ENCODE data around the gene FUT4.
"Not testable (repeated sequence)": the region's sequence is repeated elsewhere in the genome, so short reads cannot be mapped to it uniquely, and the experiment has no call there.

The FUT4 gene

DNA sequence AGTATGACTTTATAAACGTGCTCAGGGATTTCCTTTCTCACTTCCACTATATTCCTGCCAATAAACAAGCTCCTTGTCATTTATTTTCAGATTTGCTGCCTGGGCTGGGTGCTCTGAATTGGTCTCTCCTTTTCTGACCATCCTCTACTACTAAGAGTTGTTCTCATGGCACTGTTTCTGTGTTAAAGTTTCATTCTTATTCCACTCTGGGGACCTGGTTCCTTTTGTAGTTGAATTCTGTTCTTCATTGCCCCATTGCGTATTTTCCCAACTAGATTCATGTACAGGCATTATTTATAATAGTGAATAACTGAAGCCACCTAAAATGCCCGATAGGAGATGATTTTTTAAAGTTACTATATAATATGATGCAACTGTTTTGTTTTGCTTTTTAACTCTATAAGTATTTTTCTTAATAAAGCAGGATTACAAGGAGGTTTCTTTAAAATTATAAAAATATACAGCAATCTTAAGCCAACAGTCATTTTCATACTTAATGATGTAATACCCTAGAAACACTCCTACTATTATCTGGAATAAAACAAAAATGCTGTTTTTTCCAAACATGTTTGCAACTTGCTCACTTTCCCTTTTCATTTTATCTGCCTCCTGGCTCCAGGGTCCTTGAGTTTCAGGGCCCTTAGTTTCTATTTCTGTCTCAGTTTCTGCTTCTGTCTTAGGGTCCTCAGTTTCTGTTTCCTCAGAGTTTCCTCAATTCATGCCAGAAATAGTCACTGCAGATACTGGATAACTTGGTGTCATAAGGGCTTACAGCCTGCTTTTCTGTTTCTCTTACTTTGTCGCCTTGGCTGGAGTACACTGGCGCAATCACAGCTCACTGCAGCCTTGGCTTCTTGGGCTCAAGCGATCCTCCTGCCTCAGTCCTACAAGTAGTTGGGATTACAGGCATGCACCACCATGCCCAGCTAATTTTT lies 9.8 kb upstream of the FUT4 start:
- no peak for DNase-seq

DNA sequence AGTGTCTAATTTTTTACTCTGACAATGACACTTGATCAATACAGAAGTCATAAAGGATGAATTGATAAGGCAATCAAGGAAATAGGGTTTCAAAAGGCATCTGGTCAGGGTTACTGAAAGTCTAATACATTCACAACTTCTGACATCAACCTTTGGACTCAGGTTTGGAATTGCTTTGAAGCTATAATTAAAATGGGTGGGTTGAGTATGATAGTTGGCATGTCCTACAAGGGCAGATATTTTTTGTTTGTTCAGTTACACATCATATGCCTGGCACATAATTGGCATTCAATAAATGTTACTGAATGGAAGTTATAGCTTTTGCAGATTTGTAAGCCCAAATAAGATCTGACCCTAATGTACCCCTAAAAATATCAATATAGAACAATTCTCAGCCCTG lies 7.3 kb upstream of the FUT4 start:
- no peak for DNase-seq

DNA sequence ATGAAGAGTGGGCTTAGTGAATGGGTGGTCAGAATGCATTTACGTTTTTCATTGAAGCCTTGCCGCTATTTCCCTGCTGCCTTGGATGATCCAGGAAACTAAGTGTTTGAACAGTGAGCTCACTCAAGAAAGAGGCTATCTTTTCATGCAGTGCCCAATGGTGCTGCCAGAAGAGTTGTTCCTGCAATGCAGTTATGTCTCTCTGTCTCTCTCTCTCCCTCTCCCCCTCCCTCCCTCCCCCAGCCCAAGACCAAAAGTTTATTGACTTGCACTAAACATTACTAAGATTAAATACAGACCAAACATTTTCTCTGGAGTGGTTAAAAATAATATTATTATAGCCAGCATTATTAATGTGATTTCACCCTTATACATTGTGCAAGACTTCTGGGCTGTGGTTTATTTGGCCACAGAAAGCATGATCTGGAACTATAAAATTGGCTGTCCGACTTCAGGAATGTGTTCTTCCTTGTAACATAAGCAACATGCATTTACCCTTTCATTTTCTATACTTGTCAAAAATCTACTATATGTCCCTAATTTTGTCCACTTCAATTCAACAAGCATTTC lies 6.6 kb upstream of the FUT4 start:
- DNase-seq, result no peak

DNA sequence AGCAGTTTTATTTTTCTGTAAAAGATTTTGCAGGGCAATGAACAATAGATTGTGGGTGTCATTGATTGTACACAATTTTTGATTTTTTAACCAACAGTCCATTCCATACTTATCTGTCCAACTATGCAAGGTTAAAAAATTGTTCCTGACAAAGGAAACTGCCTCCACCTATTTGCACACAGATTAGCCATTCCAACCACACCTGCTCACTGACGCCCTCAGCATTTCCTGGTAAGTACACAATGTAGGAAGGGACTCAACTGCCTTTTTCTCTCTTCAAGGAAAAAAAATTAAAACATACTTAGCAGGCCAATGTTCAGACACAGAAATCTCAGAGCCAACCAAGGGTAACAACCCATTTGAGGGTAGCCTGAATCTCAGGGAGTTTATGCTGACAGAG lies 4.3 kb upstream of the FUT4 start:
- DNase-seq, result no peak

DNA sequence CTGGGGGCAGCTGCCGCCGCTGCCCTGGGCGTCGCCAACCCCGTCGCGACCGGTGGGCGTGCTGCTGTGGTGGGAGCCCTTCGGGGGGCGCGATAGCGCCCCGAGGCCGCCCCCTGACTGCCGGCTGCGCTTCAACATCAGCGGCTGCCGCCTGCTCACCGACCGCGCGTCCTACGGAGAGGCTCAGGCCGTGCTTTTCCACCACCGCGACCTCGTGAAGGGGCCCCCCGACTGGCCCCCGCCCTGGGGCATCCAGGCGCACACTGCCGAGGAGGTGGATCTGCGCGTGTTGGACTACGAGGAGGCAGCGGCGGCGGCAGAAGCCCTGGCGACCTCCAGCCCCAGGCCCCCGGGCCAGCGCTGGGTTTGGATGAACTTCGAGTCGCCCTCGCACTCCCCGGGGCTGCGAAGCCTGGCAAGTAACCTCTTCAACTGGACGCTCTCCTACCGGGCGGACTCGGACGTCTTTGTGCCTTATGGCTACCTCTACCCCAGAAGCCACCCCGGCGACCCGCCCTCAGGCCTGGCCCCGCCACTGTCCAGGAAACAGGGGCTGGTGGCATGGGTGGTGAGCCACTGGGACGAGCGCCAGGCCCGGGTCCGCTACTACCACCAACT lies 1.0 kb downstream of the FUT4 start:
- DNase-seq, result no peak

DNA sequence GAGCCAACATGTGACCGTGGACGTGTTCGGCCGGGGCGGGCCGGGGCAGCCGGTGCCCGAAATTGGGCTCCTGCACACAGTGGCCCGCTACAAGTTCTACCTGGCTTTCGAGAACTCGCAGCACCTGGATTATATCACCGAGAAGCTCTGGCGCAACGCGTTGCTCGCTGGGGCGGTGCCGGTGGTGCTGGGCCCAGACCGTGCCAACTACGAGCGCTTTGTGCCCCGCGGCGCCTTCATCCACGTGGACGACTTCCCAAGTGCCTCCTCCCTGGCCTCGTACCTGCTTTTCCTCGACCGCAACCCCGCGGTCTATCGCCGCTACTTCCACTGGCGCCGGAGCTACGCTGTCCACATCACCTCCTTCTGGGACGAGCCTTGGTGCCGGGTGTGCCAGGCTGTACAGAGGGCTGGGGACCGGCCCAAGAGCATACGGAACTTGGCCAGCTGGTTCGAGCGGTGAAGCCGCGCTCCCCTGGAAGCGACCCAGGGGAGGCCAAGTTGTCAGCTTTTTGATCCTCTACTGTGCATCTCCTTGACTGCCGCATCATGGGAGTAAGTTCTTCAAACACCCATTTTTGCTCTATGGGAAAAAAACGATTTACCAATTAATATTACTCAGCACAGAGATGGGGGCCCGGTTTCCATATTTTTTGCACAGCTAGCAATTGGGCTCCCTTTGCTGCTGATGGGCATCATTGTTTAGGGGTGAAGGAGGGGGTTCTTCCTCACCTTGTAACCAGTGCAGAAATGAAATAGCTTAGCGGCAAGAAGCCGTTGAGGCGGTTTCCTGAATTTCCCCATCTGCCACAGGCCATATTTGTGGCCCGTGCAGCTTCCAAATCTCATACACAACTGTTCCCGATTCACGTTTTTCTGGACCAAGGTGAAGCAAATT lies 1.8 kb downstream of the FUT4 start:
- no peak for DNase-seq

DNA sequence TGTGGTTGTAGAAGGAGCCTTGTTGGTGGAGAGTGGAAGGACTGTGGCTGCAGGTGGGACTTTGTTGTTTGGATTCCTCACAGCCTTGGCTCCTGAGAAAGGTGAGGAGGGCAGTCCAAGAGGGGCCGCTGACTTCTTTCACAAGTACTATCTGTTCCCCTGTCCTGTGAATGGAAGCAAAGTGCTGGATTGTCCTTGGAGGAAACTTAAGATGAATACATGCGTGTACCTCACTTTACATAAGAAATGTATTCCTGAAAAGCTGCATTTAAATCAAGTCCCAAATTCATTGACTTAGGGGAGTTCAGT lies 2.4 kb downstream of the FUT4 start:
- DNase-seq, result no peak

DNA sequence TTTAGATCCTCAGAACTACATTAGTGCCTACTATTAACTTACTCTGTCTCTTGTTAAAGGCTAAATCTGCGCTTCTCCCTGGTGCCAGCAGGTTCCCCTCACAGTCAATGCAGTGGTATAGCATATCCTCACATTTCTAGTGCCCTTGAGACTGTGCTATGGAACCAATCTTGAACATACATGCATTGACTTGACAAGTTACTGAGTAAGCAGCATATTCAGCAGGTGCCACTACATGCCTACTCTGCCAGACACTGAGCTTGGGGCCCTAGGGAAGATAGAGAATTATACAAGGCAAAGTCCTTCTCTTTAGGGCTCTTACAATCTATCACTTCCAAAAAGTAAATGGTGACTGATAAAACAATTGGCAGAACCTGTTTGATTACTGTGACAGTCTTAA lies 3.2 kb downstream of the FUT4 start:
- DNase-seq, result no peak

DNA sequence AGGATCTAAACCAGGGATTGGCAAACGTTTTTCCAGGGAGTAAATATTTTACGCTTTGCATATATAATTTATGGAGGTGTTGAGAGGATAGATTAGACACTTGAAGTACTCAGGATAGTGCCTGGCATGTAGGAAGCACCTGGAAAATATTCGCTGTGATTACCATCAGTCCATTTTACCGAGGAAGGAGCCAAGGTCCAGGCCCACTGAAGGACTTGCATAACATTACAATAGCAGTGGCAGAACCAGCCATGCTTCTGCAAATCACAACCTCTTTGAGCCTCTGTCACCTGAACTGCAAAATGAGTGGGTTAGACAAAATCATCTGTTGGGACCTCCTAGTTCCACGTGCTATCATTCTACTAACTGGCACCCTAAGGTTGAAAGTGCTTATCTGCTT lies 5.4 kb downstream of the FUT4 start:
- DNase-seq, result no peak

DNA sequence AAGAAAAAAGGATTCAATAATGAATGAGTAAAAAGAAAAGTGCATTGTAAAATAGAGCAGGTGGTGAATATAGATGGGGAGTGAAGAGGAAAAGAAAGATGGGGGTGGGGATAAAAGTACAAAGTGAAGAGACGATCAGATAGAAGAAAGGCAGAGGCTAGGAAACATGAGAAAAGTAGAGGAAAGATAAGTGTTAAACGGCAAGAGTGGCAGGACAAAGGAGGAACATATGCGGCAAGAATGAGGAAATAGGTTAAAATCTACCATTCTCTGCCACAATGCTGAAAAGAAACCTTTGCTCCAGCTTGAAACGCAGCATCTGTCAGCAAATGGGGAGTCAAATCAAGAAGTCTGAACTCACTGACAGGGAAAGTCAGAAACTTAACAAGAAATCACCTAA lies 6.8 kb downstream of the FUT4 start:
- no peak for DNase-seq

DNA sequence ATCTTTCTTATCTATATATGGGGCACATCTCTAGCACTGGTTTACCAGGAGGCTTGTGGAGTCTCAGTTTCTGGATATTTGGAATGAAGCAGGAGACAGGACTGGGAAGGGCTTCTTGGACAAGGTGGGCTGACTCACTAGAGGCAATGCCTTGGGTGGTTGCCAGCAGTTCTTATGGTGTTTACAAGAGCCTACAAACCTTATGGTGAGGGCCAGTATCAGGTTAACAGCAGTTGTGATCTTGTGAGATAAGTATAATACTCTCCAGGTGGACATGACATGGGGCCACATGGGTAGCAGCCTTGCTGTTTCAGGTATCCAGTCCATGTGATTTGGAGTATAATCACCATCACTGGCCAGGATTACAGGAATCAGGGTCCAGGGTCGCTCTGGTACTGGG lies 10.2 kb downstream of the FUT4 start:
- DNase-seq, result no peak

DNA sequence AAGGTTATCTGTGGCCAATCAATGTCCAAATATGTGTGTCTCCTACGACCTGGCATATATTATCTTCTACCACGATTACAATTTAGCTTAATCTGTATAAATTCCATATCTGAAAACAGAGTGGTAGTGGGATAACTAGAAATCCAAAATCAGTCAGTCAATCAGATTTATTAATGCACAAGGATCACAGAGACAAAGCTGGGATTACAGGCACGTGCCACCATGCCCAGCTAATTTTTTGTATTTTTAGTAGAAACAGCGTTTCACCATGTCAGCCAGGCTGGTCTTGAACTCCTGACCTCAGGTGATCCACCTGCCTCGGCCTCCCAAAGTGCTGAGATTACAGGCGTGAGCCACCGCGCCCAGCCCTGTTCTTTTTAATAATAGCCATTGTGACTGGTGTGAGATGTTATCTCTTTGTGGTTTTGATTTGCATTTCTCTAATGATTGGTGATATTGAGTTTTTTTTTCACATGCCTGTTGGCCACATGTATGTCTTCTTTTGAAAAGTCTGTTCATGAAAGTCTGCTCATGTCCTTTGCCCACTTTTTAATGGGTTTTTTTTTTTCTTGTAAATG lies 12.1 kb downstream of the FUT4 start:
- not testable (repeated sequence) for DNase-seq

DNA sequence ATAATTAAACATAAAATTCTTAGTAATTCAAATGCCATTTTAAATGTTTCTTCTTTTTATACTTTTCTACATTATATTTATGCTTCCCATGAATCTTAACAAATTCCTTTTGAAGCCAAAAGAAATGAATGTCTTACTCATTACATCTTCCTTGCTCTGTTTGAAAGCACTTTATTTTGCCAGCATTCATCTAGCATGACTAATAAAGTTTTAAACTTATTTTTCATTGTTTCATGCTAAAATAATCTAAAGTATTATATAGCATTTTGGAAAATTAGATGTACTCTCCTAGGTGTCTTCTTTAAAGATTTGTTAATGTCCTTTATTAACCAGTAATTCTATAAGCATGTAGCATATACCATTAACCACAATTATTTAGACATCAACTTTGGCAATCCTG lies 13.7 kb downstream of the FUT4 start:
- DNase-seq, result no peak

DNA sequence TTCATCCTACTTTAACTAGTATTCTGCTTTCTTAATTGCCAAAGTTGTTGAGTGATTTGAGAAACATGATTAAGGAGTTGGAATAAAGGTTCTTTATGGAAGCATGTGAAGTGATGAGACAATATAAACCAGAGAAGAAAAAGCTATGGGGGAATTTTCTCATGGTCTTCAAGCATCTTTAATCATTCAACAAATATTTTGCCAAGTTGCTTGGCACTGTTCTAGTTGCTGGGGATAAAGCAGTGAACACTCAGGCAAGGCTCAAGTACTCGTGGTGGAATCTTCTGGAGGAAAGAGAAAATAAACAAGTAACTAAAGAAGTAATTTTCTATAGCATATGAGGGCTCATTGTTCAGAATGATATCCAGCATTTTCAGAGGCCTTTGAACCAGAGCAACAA lies 14.3 kb downstream of the FUT4 start:
- DNase-seq, result no peak

DNA sequence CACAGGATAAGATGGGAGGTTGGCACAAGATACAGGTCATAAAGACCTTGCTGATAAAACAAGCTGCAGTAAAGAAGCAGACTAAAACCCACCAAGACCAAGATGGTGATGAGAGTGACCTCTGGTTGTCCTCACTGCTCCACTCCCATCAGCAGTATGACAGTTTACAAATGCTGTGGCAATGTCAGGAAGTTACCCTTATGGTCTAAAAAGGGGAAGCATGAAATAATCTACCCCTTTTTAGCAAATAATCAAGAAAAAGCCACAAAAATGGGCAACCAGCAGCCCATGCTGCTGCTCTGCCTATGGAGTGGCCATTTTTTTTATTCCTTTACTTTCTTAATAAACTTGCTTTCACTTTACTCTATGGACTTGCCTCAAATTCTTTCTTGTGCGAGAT lies 14.7 kb downstream of the FUT4 start:
- DNase-seq, result no peak

DNA sequence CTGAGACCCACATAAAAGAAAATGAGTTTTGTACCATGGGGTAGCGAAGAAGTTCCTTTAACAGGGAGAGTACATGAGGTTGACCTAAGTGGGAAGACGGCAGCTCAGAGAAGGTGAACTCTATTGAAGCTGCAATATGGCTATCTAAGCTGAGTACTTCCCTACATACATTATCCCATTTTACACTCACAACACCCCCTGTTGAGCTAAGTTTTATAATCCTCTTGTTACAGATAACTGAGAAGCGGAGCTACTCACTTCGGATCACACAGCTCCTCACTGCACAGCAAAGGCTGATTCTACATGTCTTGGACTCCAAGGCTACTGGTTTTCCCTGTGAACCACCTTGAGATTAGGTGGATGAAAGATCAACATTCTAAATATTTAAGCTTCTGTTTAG lies 15.2 kb downstream of the FUT4 start:
- no peak for DNase-seq

DNA sequence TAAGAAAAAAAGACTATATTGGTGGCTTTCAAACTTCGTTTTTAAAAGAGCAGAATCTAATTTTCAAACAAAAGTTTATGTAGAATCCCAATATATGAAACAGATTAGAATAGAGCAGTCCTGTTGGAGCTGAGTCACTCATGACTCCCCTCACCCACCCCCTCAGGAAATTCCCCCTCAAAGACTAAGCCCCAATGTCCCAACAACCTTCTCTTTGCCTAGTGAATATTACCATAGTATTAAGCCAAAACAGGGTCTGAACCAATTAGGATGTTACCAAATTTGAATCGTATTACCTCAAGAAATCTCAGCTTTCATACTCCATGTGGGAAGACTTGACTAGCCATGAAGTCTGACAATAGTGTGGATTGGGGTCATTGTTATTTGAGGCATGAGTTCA lies 15.6 kb downstream of the FUT4 start:
- no peak for DNase-seq

DNA sequence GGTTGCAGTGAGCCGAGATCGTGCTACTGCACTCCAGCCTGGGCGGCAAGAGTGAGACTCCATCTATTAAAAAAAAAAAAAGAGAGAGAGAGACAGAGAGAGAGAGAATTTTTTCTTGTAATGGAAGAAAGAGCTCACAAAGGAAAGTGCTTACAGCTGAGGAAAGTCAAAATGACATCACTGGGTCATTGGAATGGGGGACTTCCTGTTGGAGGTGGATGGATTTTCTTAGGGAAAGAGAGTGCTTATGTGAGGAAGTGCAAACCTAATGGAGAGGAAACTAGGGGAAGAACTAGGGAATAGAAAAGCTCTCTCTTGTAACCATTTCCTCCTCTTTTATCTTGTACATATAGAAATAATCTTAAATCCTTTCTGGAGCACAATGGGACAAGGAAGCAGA lies 17.1 kb downstream of the FUT4 start:
- DNase-seq, result no peak

DNA sequence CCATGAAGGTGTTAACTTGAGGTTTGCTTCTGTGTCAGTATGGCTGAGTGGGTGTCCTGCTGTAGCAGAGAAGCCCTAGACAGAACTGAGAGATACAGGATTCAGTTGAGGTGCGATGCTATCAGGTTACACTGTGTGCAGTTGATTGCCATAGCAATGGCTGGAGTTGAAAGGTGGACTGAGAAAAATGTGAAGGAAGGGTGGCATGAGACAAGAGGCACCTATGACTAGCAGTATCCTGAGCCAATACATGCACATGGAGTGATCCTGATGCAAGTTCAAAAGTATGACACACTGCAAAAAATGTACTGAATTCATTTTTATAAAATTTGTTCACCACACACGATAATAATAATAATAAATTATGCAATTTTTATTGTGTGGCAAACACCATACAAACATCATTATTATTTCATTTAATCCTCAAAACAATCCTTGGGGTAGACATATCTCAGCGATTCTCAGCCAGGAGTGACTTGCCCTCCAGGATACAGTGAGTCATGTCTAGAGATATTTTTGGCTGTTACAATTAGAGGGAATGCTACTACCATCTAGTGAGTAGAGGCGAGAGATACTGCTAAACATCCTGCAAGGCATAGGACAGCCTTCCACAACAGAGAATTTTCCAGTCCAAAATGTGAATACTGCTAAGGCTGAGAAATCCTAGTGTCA lies 19.6 kb downstream of the FUT4 start:
- DNase-seq, result no peak

DNA sequence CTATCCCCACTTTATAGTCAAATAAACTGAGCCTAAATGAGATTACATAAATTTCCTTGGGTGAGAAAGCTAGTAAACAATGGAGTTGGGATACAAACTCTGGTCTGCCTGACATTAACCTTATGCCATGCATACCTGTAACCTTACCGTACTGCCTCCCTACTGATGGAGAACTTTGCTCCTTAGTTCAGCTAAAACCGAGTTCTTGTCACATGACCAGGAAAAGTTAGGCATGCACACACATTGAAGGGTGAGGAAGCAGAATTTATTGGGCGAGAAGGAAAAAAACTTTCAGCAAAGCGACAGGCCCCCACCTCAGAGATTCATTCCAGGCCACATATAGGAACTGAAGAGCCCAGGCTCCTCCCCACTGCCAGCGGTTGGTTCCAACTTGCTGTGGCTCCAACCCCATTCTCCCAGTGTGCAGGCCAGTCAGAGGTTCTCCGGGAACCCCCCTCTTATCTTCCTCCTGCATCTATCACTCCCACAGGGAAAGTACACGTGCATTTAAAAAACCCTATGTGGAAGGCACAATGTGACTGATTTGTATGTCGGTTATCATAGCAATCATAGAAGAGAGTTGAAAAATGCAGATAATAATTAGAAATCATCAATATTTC lies 20.2 kb downstream of the FUT4 start:
- no peak for DNase-seq

DNA sequence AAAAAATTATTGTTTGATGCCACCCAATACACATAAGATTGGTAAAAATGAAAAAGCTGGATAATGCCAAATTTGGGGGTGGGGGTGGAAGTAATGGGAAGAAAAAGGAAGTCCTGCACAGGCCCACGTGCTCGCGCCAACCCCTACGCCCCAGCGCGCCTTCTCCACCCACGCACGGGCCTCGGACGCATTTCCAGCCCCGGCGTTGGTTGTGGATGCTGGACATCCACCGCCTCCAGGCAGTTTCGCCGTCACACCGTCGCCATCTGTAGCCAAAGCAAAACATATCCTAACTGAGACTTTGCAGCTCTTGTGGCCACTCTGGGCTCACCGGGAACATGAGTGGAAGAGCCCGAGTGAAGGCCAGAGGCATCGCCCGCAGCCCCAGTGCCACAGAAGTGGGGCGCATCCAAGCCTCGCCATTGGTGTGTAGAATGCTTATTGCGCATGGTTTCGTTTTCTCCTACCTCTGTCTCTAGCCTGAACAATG lies 23.5 kb downstream of the FUT4 start, which contains the start of gene PIWIL4:
Gene PIWIL4, plus strand, starts transcription at position 188 of the 490 bp plus-strand sequence. Its CDS starts 151 bp downstream, at position 339.
- DNase-seq, result no peak

DNA sequence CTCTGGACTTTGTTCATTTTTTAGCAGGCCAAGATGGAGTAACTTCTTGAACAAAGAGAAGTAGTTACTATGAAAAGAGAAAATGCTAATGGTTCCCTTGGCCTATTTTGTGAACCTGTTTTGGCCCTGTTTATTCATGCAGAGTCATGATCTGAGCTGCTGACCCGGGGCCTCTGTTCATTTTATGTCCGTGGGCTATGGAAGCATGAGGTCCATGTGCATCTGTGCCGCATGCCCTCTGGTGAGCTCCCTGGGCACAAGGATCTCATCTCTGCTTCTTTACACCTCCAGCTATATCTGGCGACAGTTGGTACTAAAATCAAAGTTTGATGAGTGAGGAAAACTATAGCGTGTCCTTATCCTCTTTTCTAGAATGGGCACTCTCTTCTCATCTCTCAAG lies 24.5 kb downstream of the FUT4 start:
- DNase-seq, result no peak
